ENCODE measurements around the gene PTPN4. TPM values are rescaled to one million over a fixed set of nuclear protein-coding genes. Genes with fewer than 3 reads are reported as not detected.

PTPN4 gene
- total and polyA plus RNA-seq, 7 donors, result 1.8 to 42.9 (median 21.7) TPM

DNA sequence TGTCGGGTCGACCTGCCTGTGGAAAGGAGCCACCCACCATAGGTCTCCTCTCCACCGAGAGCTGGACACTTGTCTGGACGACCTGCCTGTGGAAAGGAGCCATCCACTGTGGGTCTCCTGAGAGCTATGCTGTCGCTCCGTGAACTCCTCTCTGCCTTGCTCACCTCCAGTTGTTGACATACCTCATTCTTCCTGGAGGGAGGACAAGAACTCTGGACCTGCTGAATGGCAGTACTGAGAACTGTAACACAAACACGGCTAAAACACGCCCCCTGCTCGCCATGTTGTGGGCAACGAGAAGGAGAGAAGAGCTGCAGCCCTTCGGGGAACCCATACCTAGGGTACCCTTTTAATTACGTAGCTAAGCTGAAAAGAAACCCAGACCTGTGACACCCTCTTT, 77.6 kb downstream of the PTPN4 start:
- H3K4me3 ChIP-seq, result no peak overlapping the region
- WGBS, 2 donors, result 64 to 87% methylated on average over 12 of the region's 12 CpGs
- H3K9me3 ChIP-seq, result no peaks in the 10 kb centered on the region
- DNase-seq, result no peak
- no peak overlapping the region for H3K27ac ChIP-seq
- no peaks in the 10 kb centered on the region for H3K27me3 ChIP-seq
- H3K36me3 ChIP-seq, result no peaks in the 10 kb centered on the region
- intact Hi-C loops (cut with DNase I), result no loop called here
- TF ChIP-seq POLR2A (IDR thresholded peaks at IDR 0.05) (no peak), POLR2AphosphoS5 (IDR thresholded peaks at IDR 0.05) (no peak), CTCF (IDR thresholded peaks at IDR 0.05) (no peak), EP300 (IDR thresholded peaks at IDR 0.05) (no peak)
- peaks cover 0 to 13% (median 3%) of the 10 kb centered on the region in 4 donors for H3K4me1 ChIP-seq

DNA sequence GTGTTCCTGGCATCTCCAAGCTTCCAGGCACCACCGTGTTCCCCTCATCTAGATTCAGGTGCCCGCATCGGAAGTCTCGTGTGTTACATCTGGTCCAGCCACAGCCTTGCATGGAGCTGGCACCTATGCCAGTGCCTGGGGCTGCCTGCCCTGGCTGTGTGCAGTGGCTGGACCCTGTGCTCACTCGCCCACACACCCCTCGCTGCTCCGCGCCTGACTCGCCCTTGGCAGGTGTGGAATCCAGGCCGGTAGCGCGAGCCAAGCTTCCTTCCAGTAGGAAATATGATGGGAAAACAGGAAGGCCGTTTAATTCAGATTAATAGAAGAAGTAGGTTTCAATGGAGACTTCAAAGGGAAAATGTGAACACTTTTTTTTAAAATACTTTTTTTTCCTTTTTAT, 78.0 kb downstream of the PTPN4 start:
- Histone ChIP-seq H3K36me3 (no peaks in the 10 kb centered on the region), H3K4me3 (no peak overlapping the region), H3K27me3 (no peaks in the 10 kb centered on the region), H3K4me1 (peaks cover 0 to 13% (median 3%) of the 10 kb centered on the region in 4 donors), H3K27ac (no peak overlapping the region), H3K9me3 (no peaks in the 10 kb centered on the region)
- no peak for DNase-seq
- WGBS, 2 donors, result 31 to 82% methylated on average over 13 of the region's 13 CpGs
- TF ChIP-seq CTCF (IDR thresholded peaks at IDR 0.05) (no peak), POLR2A (IDR thresholded peaks at IDR 0.05) (no peak), POLR2AphosphoS5 (IDR thresholded peaks at IDR 0.05) (no peak), EP300 (IDR thresholded peaks at IDR 0.05) (no peak)
- intact Hi-C loops (cut with DNase I), result no loop called here

GRCh38 chr2:119838179-119838578, 78.5 kb downstream of the PTPN4 start:
- H3K36me3 ChIP-seq, result no peaks in the 10 kb centered on the region
- H3K9me3 ChIP-seq, result no peaks in the 10 kb centered on the region
- 23 to 55% methylated on average over 5 of the region's 5 CpGs for WGBS, 2 donors
- DNase-seq, result no peak
- no peak overlapping the region for H3K4me3 ChIP-seq
- intact Hi-C loops (cut with DNase I), result no loop called here
- H3K27ac ChIP-seq, result no peak overlapping the region
- no peaks in the 10 kb centered on the region for H3K27me3 ChIP-seq
- TF ChIP-seq EP300 (IDR thresholded peaks at IDR 0.05) (no peak), CTCF (IDR thresholded peaks at IDR 0.05) (no peak), POLR2A (IDR thresholded peaks at IDR 0.05) (no peak), POLR2AphosphoS5 (IDR thresholded peaks at IDR 0.05) (no peak)
- peaks cover 0 to 13% (median 3%) of the 10 kb centered on the region in 4 donors for H3K4me1 ChIP-seq

GRCh38 chr2:119841550-119841949, 81.8 kb downstream of the PTPN4 start:
- Histone ChIP-seq H3K36me3 (no peaks in the 10 kb centered on the region), H3K9me3 (no peaks in the 10 kb centered on the region), H3K4me3 (no peak overlapping the region), H3K4me1 (peaks cover 0 to 13% (median 3%) of the 10 kb centered on the region in 4 donors), H3K27ac (no peak overlapping the region), H3K27me3 (no peaks in the 10 kb centered on the region)
- intact Hi-C loops (cut with DNase I), result no loop called here
- DNase-seq, result no peak
- 76 to 81% methylated on average over 1 of the region's 1 CpG for WGBS, 2 donors
- no peak for TF ChIP-seq EP300 (IDR thresholded peaks at IDR 0.05)
- no peak for TF ChIP-seq POLR2AphosphoS5 (IDR thresholded peaks at IDR 0.05)
- TF ChIP-seq POLR2A (IDR thresholded peaks at IDR 0.05), result no peak
- no peak for TF ChIP-seq CTCF (IDR thresholded peaks at IDR 0.05)

- WGBS, 2 donors, result 67 to 85% methylated on average over 3 of the region's 3 CpGs
These were observed 86.3 kb downstream of the PTPN4 start for GRCh38 chr2:119846021-119846420.

More at GRCh38 chr2:119846021-119846420, 86.3 kb downstream of the PTPN4 start:
- Histone ChIP-seq H3K9me3 (no peaks in the 10 kb centered on the region), H3K36me3 (no peaks in the 10 kb centered on the region), H3K4me1 (peaks cover 0 to 13% (median 2%) of the 10 kb centered on the region in 4 donors), H3K27ac (no peak overlapping the region), H3K4me3 (no peak overlapping the region), H3K27me3 (no peaks in the 10 kb centered on the region)
- DNase-seq, result no peak
- no peak for TF ChIP-seq POLR2AphosphoS5 (IDR thresholded peaks at IDR 0.05)
- no peak for TF ChIP-seq CTCF (IDR thresholded peaks at IDR 0.05)
- no peak for TF ChIP-seq EP300 (IDR thresholded peaks at IDR 0.05)
- TF ChIP-seq POLR2A (IDR thresholded peaks at IDR 0.05), result no peak
- intact Hi-C loops (cut with DNase I), result no loop called here
